Naive thymus-derived CD4-positive, alpha-beta T cell (primary cell): ENCODE measurements around the gene HMGA1. TPM values are rescaled to one million over a fixed set of nuclear protein-coding genes. Genes with fewer than 3 reads are reported as not detected.

Source experiments
- ATAC-seq: fragments of 150-1000 bp; cut with Tn5 transposase; 2 replicates; pipeline ENCODE4 v1.10.0; 2021; ENCODE audit warnings: mild to moderate bottlenecking, moderate library complexity
- CTCF ChIA-PET: fragments of 350-600 bp; sonication (Branson Sonifier 250); formaldehyde crosslinking; loops from one replicate; lab custom pipeline; 2021; ENCODE audit warnings: antibody characterized with exemption; lab: Charles Lee
- POLR2A ChIA-PET: fragments of 350-600 bp; sonication (Branson Sonifier 250); formaldehyde crosslinking; loops from one replicate; lab custom pipeline; 2021; ENCODE audit warnings: antibody characterized with exemption, inconsistent platforms; lab: Charles Lee
- DNase-seq, 9 donors: peaks; one replicate each; pipeline versions ENCODE4 v3.0.0 to v3.0.0-alpha.2; 2020 to 2022; ENCODE audit warnings: mixed read lengths in 1 of 9
- H3K27ac ChIP-seq: one replicate; pipeline ENCODE4 v1.7.0; 2013; ENCODE audit warnings: mild to moderate bottlenecking, low read depth, low read length, moderate library complexity
- H3K27me3 ChIP-seq, 2 donors: one replicate each; pipeline ENCODE4 v1.7.0; 2013; ENCODE audit warnings: low read length in 2 of 2, mild to moderate bottlenecking in 2 of 2, moderate library complexity in 2 of 2; ENCODE audit not compliant: control insufficient read depth in 2 of 2, insufficient read depth in 2 of 2
- H3K36me3 ChIP-seq, 3 experiments: 1 replicate in 2 of 3; 2 replicates in 1 of 3; pipeline ENCODE4 v1.7.0; 2013; ENCODE audit warnings: low read length in 3 of 3, mild to moderate bottlenecking in 3 of 3, moderate library complexity in 1 of 3; ENCODE audit not compliant: insufficient read depth in 3 of 3, control insufficient read depth in 2 of 3
- H3K4me1 ChIP-seq, 2 donors: one replicate each; pipeline ENCODE4 v1.7.0; 2013; ENCODE audit warnings: low read length in 2 of 2, mild to moderate bottlenecking in 2 of 2, moderate library complexity in 1 of 2; ENCODE audit not compliant: control insufficient read depth in 2 of 2, insufficient read depth in 2 of 2
- H3K4me3 ChIP-seq: 2 replicates; pipeline ENCODE4 v1.7.0; 2013; ENCODE audit warnings: mild to moderate bottlenecking, low read length
- H3K9me3 ChIP-seq, 3 experiments: 1 replicate in 2 of 3; 2 replicates in 1 of 3; pipeline ENCODE4 v1.7.0; 2013; ENCODE audit warnings: low read length in 3 of 3; ENCODE audit not compliant: control insufficient read depth in 2 of 3
- H3K27ac Mint-ChIP-seq, 9 donors: one replicate each; pipeline ENCODE4 v1.8.0; 2020 to 2022; ENCODE audit warnings: mixed read lengths in 9 of 9, mild to moderate bottlenecking in 8 of 9, moderate library complexity in 5 of 9, inconsistent platforms in 2 of 9
- H3K27me3 Mint-ChIP-seq, 5 donors: one replicate each; pipeline ENCODE4 v1.8.0; 2021 to 2022; ENCODE audit warnings: mixed read lengths in 5 of 5, mild to moderate bottlenecking in 1 of 5
- H3K36me3 Mint-ChIP-seq, 5 donors: one replicate each; pipeline ENCODE4 v1.8.0; 2020 to 2022; ENCODE audit warnings: mixed read lengths in 5 of 5, mild to moderate bottlenecking in 3 of 5, inconsistent platforms in 1 of 5
- H3K4me1 Mint-ChIP-seq, 7 donors: one replicate each; pipeline ENCODE4 v1.8.0; 2020 to 2022; ENCODE audit warnings: mixed read lengths in 7 of 7, mild to moderate bottlenecking in 3 of 7, inconsistent platforms in 1 of 7
- H3K4me3 Mint-ChIP-seq, 10 donors: one replicate each; pipeline ENCODE4 v1.8.0; 2020 to 2022; ENCODE audit warnings: mild to moderate bottlenecking in 10 of 10, mixed read lengths in 10 of 10, moderate library complexity in 6 of 10, inconsistent platforms in 2 of 10
- H3K9me3 Mint-ChIP-seq, 11 donors: one replicate each; pipeline ENCODE4 v1.8.0; 2020 to 2022; ENCODE audit warnings: mixed read lengths in 11 of 11, mild to moderate bottlenecking in 4 of 11, inconsistent platforms in 1 of 11, moderate library complexity in 1 of 11
- intact Hi-C, 2 donors: fragments of 100-400 bp; cut with micrococcal nuclease; formaldehyde crosslinking; loops; one replicate each; pipeline ENCODE4 v1.15.1; 2023
- polyA plus RNA-seq, 2 donors: library from polyadenylated mRNA; unstranded; fragments of 300-500 nt; fragmentation: Illumina TruSeq; gene quantifications; one replicate each; pipeline ENCODE4 v1.2.3, GENCODE V29; 2021
- total RNA-seq, 6 experiments: library from RNA in 5 of 6; stranded (reverse) in 5 of 6; gene quantifications; 1 replicate in 5 of 6; 2 replicates in 1 of 6; pipeline ENCODE4 v1.2.3 and lab custom pipeline; 2021 to 2026

The HMGA1 gene
- total and polyA plus RNA-seq, 7 experiments from 2014 or later: 35.7 to 180 (median 94.5) TPM

- no peaks in the 10 kb centered on the region for H3K9me3 ChIP-seq
- H3K4me3 Mint-ChIP-seq: no peak overlapping the region
- H3K4me3 ChIP-seq: no peak overlapping the region
- peaks cover 0 to 3% (median 0%) of the 10 kb centered on the region in 11 donors for H3K9me3 Mint-ChIP-seq
- H3K27ac ChIP-seq: no peak overlapping the region
- intact Hi-C loops: no loop called here
- DNase-seq (no peak), ATAC-seq (no peak)
- no peaks in the 10 kb centered on the region for H3K27me3 Mint-ChIP-seq
- no peaks in the 10 kb centered on the region for H3K4me1 ChIP-seq
- H3K36me3 Mint-ChIP-seq: no peaks in the 10 kb centered on the region
- POLR2A ChIA-PET: no interaction called here
- no peak overlapping the region for H3K27ac Mint-ChIP-seq
- no peaks in the 10 kb centered on the region for H3K27me3 ChIP-seq
- H3K4me1 Mint-ChIP-seq: peaks cover 0 to 8% (median 2%) of the 10 kb centered on the region in 7 donors
- H3K36me3 ChIP-seq: no peaks in the 10 kb centered on the region
- CTCF ChIA-PET: no interaction called here
Measured at GRCh38 chr6:34204693-34205092, 32.0 kb upstream of the HMGA1 start.

- ChIA-PET CTCF (no interaction called here), POLR2A (no interaction called here)
- Histone ChIP-seq H3K9me3 (no peaks in the 10 kb centered on the region), H3K36me3 (no peaks in the 10 kb centered on the region), H3K4me3 (no peak overlapping the region), H3K4me1 (no peaks in the 10 kb centered on the region), H3K27me3 (no peaks in the 10 kb centered on the region), H3K27ac (no peak overlapping the region)
- Mint-ChIP-seq H3K9me3 (peaks cover 0 to 3% (median 0%) of the 10 kb centered on the region in 11 donors), H3K27ac (no peak overlapping the region), H3K4me1 (peaks cover 0 to 8% (median 2%) of the 10 kb centered on the region in 7 donors), H3K4me3 (no peak overlapping the region), H3K27me3 (no peaks in the 10 kb centered on the region), H3K36me3 (no peaks in the 10 kb centered on the region)
- ATAC-seq (no peak), DNase-seq (no peak)
- intact Hi-C loops: no loop called here
Measured at GRCh38 chr6:34205466-34205865, 31.2 kb upstream of the HMGA1 start.

GRCh38 chr6:34205916-34206315 is 30.8 kb upstream of the HMGA1 start:
- CTCF ChIA-PET: no interaction called here
- H3K9me3 Mint-ChIP-seq: peaks cover 0 to 3% (median 0%) of the 10 kb centered on the region in 11 donors
- Histone ChIP-seq H3K4me3 (no peak overlapping the region), H3K27ac (no peak overlapping the region), H3K36me3 (no peaks in the 10 kb centered on the region), H3K27me3 (no peaks in the 10 kb centered on the region), H3K9me3 (no peaks in the 10 kb centered on the region), H3K4me1 (no peaks in the 10 kb centered on the region)
- POLR2A ChIA-PET: no interaction called here
- H3K27me3 Mint-ChIP-seq: no peaks in the 10 kb centered on the region
- DNase-seq (no peak), ATAC-seq (no peak)
- H3K4me1 Mint-ChIP-seq: peaks cover 0 to 8% (median 2%) of the 10 kb centered on the region in 7 donors
- intact Hi-C loops: no loop called here
- H3K36me3 Mint-ChIP-seq: no peaks in the 10 kb centered on the region
- H3K4me3 Mint-ChIP-seq: no peak overlapping the region
- peak overlapping the region in 1 of 9 donors; percentile 25 for H3K27ac Mint-ChIP-seq

GRCh38 chr6:34206726-34207125 is 29.9 kb upstream of the HMGA1 start:
- no peaks in the 10 kb centered on the region for H3K36me3 ChIP-seq
- POLR2A ChIA-PET: interaction anchor here (0.5 kb wide), 1 partner anchor 23 kb away, joined by 4 read pairs; no protein-coding TSS in a partner anchor
- H3K27ac ChIP-seq: no peak overlapping the region
- H3K4me3 ChIP-seq: no peak overlapping the region
- H3K9me3 ChIP-seq: no peaks in the 10 kb centered on the region
- no peaks in the 10 kb centered on the region for H3K4me1 ChIP-seq
- peak overlapping the region in 1 of 10 donors; percentile 8 for H3K4me3 Mint-ChIP-seq
- peaks cover 0 to 2% (median 0%) of the 10 kb centered on the region in 11 donors for H3K9me3 Mint-ChIP-seq
- H3K27ac Mint-ChIP-seq: no peak overlapping the region
- H3K27me3 Mint-ChIP-seq: no peaks in the 10 kb centered on the region
- H3K27me3 ChIP-seq: no peaks in the 10 kb centered on the region
- peaks cover 0 to 8% (median 2%) of the 10 kb centered on the region in 7 donors for H3K4me1 Mint-ChIP-seq
- no peak for ATAC-seq
- intact Hi-C loops: no loop called here
- no peaks in the 10 kb centered on the region for H3K36me3 Mint-ChIP-seq
- CTCF ChIA-PET: interaction anchor here (0.6 kb wide), 1 partner anchor 650 kb away, joined by 4 read pairs; no protein-coding TSS in a partner anchor
- DNase-seq: no peak

GRCh38 chr6:34207695-34208443 is 28.8 kb upstream of the HMGA1 start:
- Histone ChIP-seq H3K27me3 (no peaks in the 10 kb centered on the region), H3K4me3 (no peak overlapping the region), H3K4me1 (no peaks in the 10 kb centered on the region), H3K9me3 (no peaks in the 10 kb centered on the region), H3K36me3 (no peaks in the 10 kb centered on the region), H3K27ac (no peak overlapping the region)
- intact Hi-C loops: no loop called here
- DNase-seq (peak in 1 of 9 donors; percentile 35), ATAC-seq (no peak)
- Mint-ChIP-seq H3K4me3 (no peak overlapping the region), H3K27ac (peak overlapping the region in 1 of 9 donors; percentile 23), H3K9me3 (peaks cover 0 to 1% (median 0%) of the 10 kb centered on the region in 11 donors), H3K4me1 (peaks cover 0 to 8% (median 2%) of the 10 kb centered on the region in 7 donors), H3K27me3 (no peaks in the 10 kb centered on the region), H3K36me3 (no peaks in the 10 kb centered on the region)
- ChIA-PET CTCF (interaction anchor here (1.2 to 2.8 kb wide), 2 partner anchors 12 to 213 kb away, joined by 4 to 7 read pairs; no protein-coding TSS in a partner anchor), POLR2A (no interaction called here)

- no peak for ATAC-seq
- Mint-ChIP-seq H3K4me1 (peaks cover 0 to 6% (median 4%) of the 10 kb centered on the region in 7 donors), H3K9me3 (no peaks in the 10 kb centered on the region)
Measured at GRCh38 chr6:34213772-34214171, 22.9 kb upstream of the HMGA1 start.

More at GRCh38 chr6:34213772-34214171, 22.9 kb upstream of the HMGA1 start:
- POLR2A ChIA-PET: interaction anchor here (1.3 kb wide), 1 partner anchor 23 kb away, joined by 5 read pairs; the partner anchor contains the start of gene HMGA1
- Histone ChIP-seq H3K36me3 (no peaks in the 10 kb centered on the region), H3K4me1 (no peaks in the 10 kb centered on the region), H3K4me3 (no peak overlapping the region), H3K27me3 (no peaks in the 10 kb centered on the region), H3K27ac (no peak overlapping the region), H3K9me3 (no peaks in the 10 kb centered on the region)
- intact Hi-C loops: no loop called here
- H3K27ac Mint-ChIP-seq: no peak overlapping the region
- H3K4me3 Mint-ChIP-seq: no peak overlapping the region
- H3K36me3 Mint-ChIP-seq: no peaks in the 10 kb centered on the region
- CTCF ChIA-PET: no interaction called here
- DNase-seq: no peak
- H3K27me3 Mint-ChIP-seq: peaks cover 0 to 2% (median 0%) of the 10 kb centered on the region in 5 donors
